ENCODE data around the gene ZNF740.

The ZNF740 gene

GRCh38 chr12:53172352-53172751 is 8.2 kb upstream of the ZNF740 start:
- H3K79me2 ChIP-seq (ENCODE audit: insufficient read depth, low read length) = no peaks in the 10 kb centered on the region
- no peak overlapping the region for H3K4me2 ChIP-seq (ENCODE audit: low read depth, low read length, poor library complexity, severe bottlenecking)
- H2AFZ ChIP-seq (ENCODE audit: low read length) = no peak overlapping the region
- no peaks in the 10 kb centered on the region for H3K9me3 ChIP-seq (ENCODE audit: insufficient read depth, low read depth, low read length)
- no peaks in the 10 kb centered on the region for H4K20me1 ChIP-seq (ENCODE audit: insufficient read depth, low read length, poor library complexity, severe bottlenecking)
- H3K9ac ChIP-seq (ENCODE audit: low read depth, low read length, poor library complexity, severe bottlenecking) = no peak overlapping the region
- no peaks in the 10 kb centered on the region for H3K36me3 ChIP-seq (ENCODE audit: insufficient read depth, low read length)
- TF ChIP-seq CTCF (conservative IDR thresholded peaks at IDR 0.05; ENCODE audit: low read length) (no peak), EZH2phosphoT487 (IDR thresholded peaks at IDR 0.05; ENCODE audit: borderline replicate concordance) (no peak)
- no peaks in the 10 kb centered on the region for H3K27me3 ChIP-seq (ENCODE audit: insufficient read depth, low read length, poor library complexity, severe bottlenecking)
- H3K4me3 ChIP-seq (ENCODE audit: low read length, poor library complexity, severe bottlenecking) = no peak overlapping the region
- H3F3A ChIP-seq (ENCODE audit: low read depth) = no peaks in the 10 kb centered on the region
- H3K4me1 ChIP-seq (ENCODE audit: insufficient read depth, low read length, poor library complexity, severe bottlenecking) = no peaks in the 10 kb centered on the region
- no peaks in the 10 kb centered on the region for H3K9me2 ChIP-seq (replicated peaks; ENCODE audit: low read depth, low read length)

- no peak overlapping the region for H3K9ac ChIP-seq (ENCODE audit: low read depth, low read length, poor library complexity, severe bottlenecking)
- no peaks in the 10 kb centered on the region for H3F3A ChIP-seq (ENCODE audit: low read depth)
- no peaks in the 10 kb centered on the region for H3K4me1 ChIP-seq (ENCODE audit: insufficient read depth, low read length, poor library complexity, severe bottlenecking)
- no peaks in the 10 kb centered on the region for H3K9me3 ChIP-seq (ENCODE audit: insufficient read depth, low read depth, low read length)
- H3K4me2 ChIP-seq (ENCODE audit: low read depth, low read length, poor library complexity, severe bottlenecking) = no peak overlapping the region
- H3K27me3 ChIP-seq (ENCODE audit: insufficient read depth, low read length, poor library complexity, severe bottlenecking) = no peaks in the 10 kb centered on the region
- H3K79me2 ChIP-seq (ENCODE audit: insufficient read depth, low read length) = no peaks in the 10 kb centered on the region
- TF ChIP-seq CTCF (conservative IDR thresholded peaks at IDR 0.05; ENCODE audit: low read length) (no peak), EZH2phosphoT487 (IDR thresholded peaks at IDR 0.05; ENCODE audit: borderline replicate concordance) (no peak)
- no peaks in the 10 kb centered on the region for H3K36me3 ChIP-seq (ENCODE audit: insufficient read depth, low read length)
- H4K20me1 ChIP-seq (ENCODE audit: insufficient read depth, low read length, poor library complexity, severe bottlenecking) = no peaks in the 10 kb centered on the region
- H3K4me3 ChIP-seq (ENCODE audit: low read length, poor library complexity, severe bottlenecking) = no peak overlapping the region
- no peak overlapping the region for H2AFZ ChIP-seq (ENCODE audit: low read length)
- H3K9me2 ChIP-seq (replicated peaks; ENCODE audit: low read depth, low read length) = no peaks in the 10 kb centered on the region
These were observed 7.3 kb upstream of the ZNF740 start for GRCh38 chr12:53173085-53173715.

- no peaks in the 10 kb centered on the region for H4K20me1 ChIP-seq (ENCODE audit: insufficient read depth, low read length, poor library complexity, severe bottlenecking)
- no peak overlapping the region; the same call in 1 of the 2 replicates for H2AFZ ChIP-seq (ENCODE audit: low read length)
These were observed 5.5 kb upstream of the ZNF740 start for GRCh38 chr12:53174881-53175491.

More at GRCh38 chr12:53174881-53175491, 5.5 kb upstream of the ZNF740 start:
- no peaks in the 10 kb centered on the region for H3K9me2 ChIP-seq (replicated peaks; ENCODE audit: low read depth, low read length)
- no peaks in the 10 kb centered on the region for H3K79me2 ChIP-seq (ENCODE audit: insufficient read depth, low read length)
- H3F3A ChIP-seq (ENCODE audit: low read depth) = peaks cover under 1% of the 10 kb centered on the region; the same call in 1 of the 2 replicates
- H3K9ac ChIP-seq (ENCODE audit: low read depth, low read length, poor library complexity, severe bottlenecking) = no peak overlapping the region
- no peak overlapping the region for H3K4me3 ChIP-seq (ENCODE audit: low read length, poor library complexity, severe bottlenecking)
- H3K9me3 ChIP-seq (ENCODE audit: insufficient read depth, low read depth, low read length) = no peaks in the 10 kb centered on the region
- TF ChIP-seq CTCF (conservative IDR thresholded peaks at IDR 0.05; ENCODE audit: low read length) (peak; percentile 48), EZH2phosphoT487 (IDR thresholded peaks at IDR 0.05; ENCODE audit: borderline replicate concordance) (no peak)
- H3K4me1 ChIP-seq (ENCODE audit: insufficient read depth, low read length, poor library complexity, severe bottlenecking) = peaks cover 8% of the 10 kb centered on the region
- H3K36me3 ChIP-seq (ENCODE audit: insufficient read depth, low read length) = no peaks in the 10 kb centered on the region
- H3K27me3 ChIP-seq (ENCODE audit: insufficient read depth, low read length, poor library complexity, severe bottlenecking) = no peaks in the 10 kb centered on the region
- no peak overlapping the region for H3K4me2 ChIP-seq (ENCODE audit: low read depth, low read length, poor library complexity, severe bottlenecking)
